GM18502 (cell line): ENCODE results near the gene KRT38.
"Not testable (repeated sequence)": the region's sequence is repeated elsewhere in the genome, so short reads cannot be mapped to it uniquely, and the experiment has no call there.

Experiments
- ATAC-seq: cut with Tn5 transposase; IDR thresholded peaks from one replicate; pipeline ENCODE4 v1.9.1; 2021; ENCODE audit warnings: mild to moderate bottlenecking; ENCODE audit not compliant: unreplicated experiment, poor library complexity

The KRT38 gene

DNA sequence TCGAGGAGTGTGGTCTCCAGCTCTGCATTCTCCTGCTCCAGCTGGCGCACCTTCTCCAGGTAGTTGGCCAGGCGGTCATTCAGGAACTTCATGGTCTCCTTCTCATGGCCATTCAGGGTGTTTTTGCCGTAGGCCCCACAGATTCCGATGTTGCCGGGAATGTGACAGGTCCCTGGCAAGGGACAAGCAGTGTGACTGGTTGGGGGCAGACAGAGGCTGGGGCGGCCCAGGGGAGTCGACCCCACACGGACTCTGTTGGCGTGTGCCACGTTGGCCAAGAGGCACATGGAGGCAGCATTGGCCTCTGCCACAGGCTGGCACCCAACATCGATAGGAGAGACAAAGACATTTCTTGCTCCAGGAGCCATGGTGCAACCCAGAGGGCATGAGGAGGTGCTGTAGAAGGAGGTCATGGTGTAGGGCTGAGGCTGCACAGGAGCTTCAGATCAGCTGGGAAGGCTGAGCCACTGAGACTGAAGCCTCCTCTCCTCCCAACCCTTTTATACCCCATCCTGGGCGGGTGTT lies 16.6 kb downstream of the KRT38 start, which contains the start of gene KRT37:
KRT37 (minus strand) TSS at position 475 of the 525 bp plus-strand sequence; CDS start at position 413, 62 bp downstream.
- no peak for ATAC-seq

GRCh38 chr17:41422586-41422985 lies 18.2 kb downstream of the KRT38 start:
- ATAC-seq = not testable (repeated sequence)

DNA sequence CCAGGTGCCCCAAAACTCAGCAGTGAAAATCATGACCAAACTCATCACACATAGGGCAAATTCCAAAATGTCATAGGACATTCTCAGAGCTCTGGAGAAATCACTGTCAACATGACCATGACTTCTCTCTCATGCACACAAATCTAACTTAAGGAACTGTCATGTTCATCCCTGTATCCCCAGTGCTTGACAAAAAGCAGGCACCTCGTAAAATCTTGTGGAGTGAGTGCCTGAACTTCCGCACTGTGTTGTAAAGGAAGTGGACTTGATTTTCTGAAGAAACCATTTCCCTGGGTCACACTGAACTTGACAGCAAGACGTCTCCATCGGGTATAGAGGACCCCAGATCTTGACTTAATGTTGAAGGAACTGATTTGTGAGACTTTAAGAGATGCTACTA lies 19.2 kb downstream of the KRT38 start:
- no peak for ATAC-seq

DNA sequence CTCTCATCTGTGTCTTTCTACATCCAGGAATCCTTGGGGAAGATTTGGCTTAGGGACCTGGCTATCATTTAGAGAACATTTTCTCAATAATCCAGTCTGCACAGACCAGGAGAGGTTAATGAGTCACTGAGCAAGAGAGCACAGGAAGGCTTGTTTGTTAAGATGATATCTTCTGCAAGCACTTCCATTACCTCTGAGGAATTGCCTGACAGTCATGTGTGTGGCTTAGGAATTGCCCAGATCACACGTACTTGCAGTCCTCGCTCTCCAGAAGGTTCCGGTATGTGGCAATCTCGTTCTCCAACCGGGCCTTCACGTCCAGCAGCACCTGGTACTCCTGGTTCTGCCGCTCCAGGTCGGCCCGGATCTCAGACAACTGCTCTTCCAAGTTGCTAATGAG lies 19.7 kb downstream of the KRT38 start:
- ATAC-seq = no peak

DNA sequence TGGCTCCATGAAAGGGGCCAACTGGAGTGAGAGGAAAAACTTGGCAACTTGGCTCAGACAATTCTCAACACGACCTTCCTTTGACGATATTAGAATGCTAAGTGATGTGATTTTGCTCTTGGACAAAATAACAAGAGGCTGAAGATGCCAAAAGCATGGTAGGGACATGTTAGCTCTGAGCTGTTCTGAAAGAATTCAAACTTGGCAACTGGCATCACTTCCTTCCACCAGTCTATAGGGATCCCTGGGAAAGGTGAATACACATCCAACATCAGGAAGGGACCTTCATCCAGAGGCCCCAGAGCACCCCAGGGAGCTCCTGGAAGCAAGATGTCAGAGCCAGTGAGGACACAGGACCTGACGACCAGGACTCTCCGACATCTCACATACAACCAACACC lies 20.6 kb downstream of the KRT38 start:
- no peak for ATAC-seq

GRCh38 chr17:41419716-41420115 lies 21.1 kb downstream of the KRT38 start:
- no peak for ATAC-seq

- no peak for ATAC-seq
Observed at GRCh38 chr17:41418116-41418860, 22.5 kb downstream of the KRT38 start.

GRCh38 chr17:41417576-41418015 lies 23.2 kb downstream of the KRT38 start:
- no peak for ATAC-seq

DNA sequence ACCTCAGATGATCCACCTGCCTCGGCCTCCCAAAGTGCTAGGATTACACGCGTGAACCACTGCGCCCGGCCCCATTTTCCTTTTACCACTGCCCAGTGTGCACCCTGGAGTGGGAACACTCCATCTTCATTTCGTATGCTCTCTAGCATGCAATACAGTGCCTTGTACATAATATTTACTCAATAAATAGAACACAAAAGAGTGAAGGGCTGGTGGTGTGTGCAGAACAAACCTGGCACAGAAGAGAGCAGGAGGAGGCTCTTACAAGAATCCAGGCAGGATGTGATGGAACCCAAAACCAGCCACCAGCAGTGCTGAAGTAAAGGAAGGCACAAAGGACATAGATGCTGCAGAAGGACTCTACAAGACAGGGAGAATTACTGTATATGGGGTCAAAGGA lies 23.7 kb downstream of the KRT38 start:
- ATAC-seq = no peak

GRCh38 chr17:41416479-41416878 lies 24.3 kb downstream of the KRT38 start:
- no peak for ATAC-seq

GRCh38 chr17:41415833-41416335 lies 24.9 kb downstream of the KRT38 start:
- ATAC-seq = no peak

GRCh38 chr17:41415411-41415810 lies 25.4 kb downstream of the KRT38 start:
- no peak for ATAC-seq

GRCh38 chr17:41413982-41414381 lies 26.8 kb downstream of the KRT38 start:
- ATAC-seq = no peak

DNA sequence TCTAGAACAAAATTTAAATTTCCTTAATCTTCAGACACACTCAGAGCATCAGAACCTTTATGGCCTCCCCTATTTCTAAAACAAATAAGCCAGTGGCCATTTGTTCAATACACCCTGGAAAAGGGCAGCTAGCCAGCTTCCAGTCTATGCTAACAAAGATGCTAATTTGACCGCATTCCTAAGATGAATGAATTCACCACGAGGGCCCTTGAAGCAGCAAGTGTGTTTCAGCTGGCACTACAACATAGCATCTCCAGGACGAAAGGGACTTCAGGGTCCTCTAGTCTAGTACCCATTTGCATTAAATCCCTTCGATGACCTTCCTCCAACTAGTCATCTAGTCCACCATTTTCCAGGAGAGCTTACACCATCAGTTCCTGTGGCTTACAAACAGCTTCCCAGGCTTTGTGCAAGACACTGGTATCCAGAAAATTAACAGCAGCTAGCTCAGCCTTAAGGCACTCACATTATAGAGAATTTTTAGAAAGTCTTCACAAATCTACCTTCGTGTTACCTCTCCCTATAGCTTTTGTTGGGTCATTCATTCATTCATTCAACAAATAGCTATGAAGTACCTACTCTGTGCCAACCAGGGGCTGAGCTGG lies 27.3 kb downstream of the KRT38 start:
- no peak for ATAC-seq

- no peak for ATAC-seq
Observed at GRCh38 chr17:41411072-41411840, 29.5 kb downstream of the KRT38 start.

DNA sequence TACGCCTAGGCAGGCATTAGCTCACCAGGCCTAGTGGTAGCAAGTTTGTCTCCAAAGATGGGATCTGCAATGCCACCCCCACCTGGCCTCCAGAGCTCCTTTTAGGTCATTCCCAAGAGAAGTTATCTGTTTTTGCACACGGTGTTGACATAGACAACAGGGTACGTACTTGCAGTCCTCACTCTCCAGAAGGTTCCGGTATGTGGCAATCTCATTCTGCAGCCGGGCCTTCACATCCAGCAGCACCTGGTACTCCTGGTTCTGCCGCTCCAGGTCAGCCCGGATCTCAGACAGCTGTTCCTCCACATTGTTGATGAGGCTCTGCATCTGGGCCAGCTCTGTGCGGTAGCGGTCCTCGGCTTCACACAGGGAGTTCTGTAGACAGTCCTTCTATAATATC lies 33.6 kb downstream of the KRT38 start:
- ATAC-seq = no peak

GRCh38 chr17:41406205-41406604 lies 34.6 kb downstream of the KRT38 start:
- ATAC-seq = no peak

DNA sequence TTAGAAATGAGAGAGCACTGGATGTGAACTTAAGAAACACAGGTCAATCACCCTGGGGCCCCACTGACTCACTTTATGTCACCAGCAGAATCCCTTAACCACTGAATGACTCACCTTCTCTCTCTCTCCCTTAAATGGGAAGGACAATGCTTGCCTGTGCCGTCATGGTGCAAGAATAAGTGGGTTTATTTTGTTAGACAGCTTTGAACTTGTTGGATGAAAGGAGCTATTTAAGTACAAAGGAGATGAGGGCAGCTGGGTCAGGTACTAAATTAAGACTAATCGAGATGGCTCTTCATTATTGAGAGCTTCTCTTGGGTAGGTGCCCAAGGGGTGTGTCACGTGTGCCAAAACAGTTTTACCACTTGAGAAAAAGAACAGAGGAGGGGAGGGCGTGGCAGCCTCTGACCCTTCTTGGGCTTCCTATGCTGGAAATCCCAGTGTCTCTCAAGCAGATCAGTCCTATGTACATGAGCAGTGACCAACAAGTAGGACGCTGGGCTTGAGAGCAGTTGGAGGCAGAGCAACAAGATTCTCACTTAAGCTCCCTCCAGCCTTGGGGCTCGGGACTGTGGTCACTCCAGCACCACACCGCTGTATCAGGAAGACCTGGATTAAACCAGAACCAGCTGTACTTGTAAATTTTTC lies 36.6 kb downstream of the KRT38 start:
- ATAC-seq = no peak

DNA sequence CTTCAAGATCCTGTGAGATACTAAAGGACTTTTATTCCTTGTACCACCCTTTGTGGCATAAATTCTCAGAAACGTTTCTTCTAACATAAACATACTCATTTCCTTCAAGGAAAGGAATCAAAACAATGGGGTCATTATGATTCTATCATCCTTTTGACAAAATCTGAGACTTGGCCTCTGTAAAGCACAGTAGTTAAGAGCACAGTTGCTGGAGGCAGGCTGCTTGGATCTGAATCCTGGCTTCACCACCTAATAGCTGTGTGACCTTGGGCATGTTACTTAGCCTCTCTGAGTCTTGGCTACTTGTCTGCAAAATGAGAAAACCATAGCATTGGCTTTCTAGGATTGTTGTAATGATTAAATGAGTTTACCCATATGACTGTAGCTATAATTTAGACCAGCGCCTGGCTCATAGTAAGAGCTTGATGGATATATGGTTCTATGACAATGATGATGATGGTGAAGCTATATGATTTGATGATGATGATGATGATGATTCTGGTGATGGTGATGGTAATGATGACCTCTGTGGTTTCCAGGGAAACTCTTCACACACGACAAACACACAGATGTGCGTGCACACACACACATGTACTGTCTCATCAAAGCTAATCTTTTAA lies 37.3 kb downstream of the KRT38 start:
- ATAC-seq = no peak

GRCh38 chr17:41402161-41402560 lies 38.6 kb downstream of the KRT38 start:
- ATAC-seq = no peak
